ENCODE results near the gene FAM120C.

The FAM120C gene

GRCh38 chrX:54182864-54183613, at the start of gene FAM120C:
TSS of gene FAM120C (minus strand) at chrX:54183254. CDS start at chrX:54183198, 56 bp downstream.
- no CpG with 5 or more reads among the region's 70 CpGs for WGBS (ENCODE audit: insufficient coverage, insufficient read length)

GRCh38 chrX:54230435-54231148, 47.5 kb upstream of the FAM120C start:
- no peaks in the 10 kb centered on the region for H3K4me1 ChIP-seq (ENCODE audit: control insufficient read depth, insufficient read depth, low read length)
- WGBS (ENCODE audit: insufficient coverage, insufficient read length), result no CpG with 5 or more reads among the region's 4 CpGs
- H3K4me3 ChIP-seq (ENCODE audit: low read length), result no peak overlapping the region
- DNase-seq (ENCODE audit: low read depth, low spot score), result no peak
- H3K36me3 ChIP-seq (ENCODE audit: control insufficient read depth, insufficient read depth, low read length), result no peaks in the 10 kb centered on the region
- no peaks in the 10 kb centered on the region for H3K27me3 ChIP-seq (ENCODE audit: control insufficient read depth, insufficient read depth, low read length)
- H3K27ac ChIP-seq (ENCODE audit: low read length), result no peak overlapping the region
- no peaks in the 10 kb centered on the region for H3K9me3 ChIP-seq (ENCODE audit: control insufficient read depth, insufficient read depth, low read length)

More at GRCh38 chrX:54182864-54183613, at the start of gene FAM120C:
- peak; percentile 16 for DNase-seq (ENCODE audit: low read depth, low spot score)
- H3K27ac ChIP-seq (ENCODE audit: low read length), result no peak within 1 kb of the TSS
- no peaks in the 10 kb centered on the region for H3K36me3 ChIP-seq (ENCODE audit: control insufficient read depth, insufficient read depth, low read length)
- H3K27me3 ChIP-seq (ENCODE audit: control insufficient read depth, insufficient read depth, low read length), result no peaks in the 10 kb centered on the region
- H3K9me3 ChIP-seq (ENCODE audit: control insufficient read depth, insufficient read depth, low read length), result no peaks in the 10 kb centered on the region
- no peaks in the 10 kb centered on the region for H3K4me1 ChIP-seq (ENCODE audit: control insufficient read depth, insufficient read depth, low read length)
- peak within 1 kb of the TSS; percentile 99 for H3K4me3 ChIP-seq (ENCODE audit: low read length)

- no peaks in the 10 kb centered on the region for H3K4me1 ChIP-seq (ENCODE audit: control insufficient read depth, insufficient read depth, low read length)
- DNase-seq (ENCODE audit: low read depth, low spot score), result no peak
- H3K9me3 ChIP-seq (ENCODE audit: control insufficient read depth, insufficient read depth, low read length), result no peaks in the 10 kb centered on the region
- no peak overlapping the region for H3K27ac ChIP-seq (ENCODE audit: low read length)
- no CpG with 5 or more reads among the region's 2 CpGs for WGBS (ENCODE audit: insufficient coverage, insufficient read length)
- no peaks in the 10 kb centered on the region for H3K27me3 ChIP-seq (ENCODE audit: control insufficient read depth, insufficient read depth, low read length)
- no peak overlapping the region for H3K4me3 ChIP-seq (ENCODE audit: low read length)
- no peaks in the 10 kb centered on the region for H3K36me3 ChIP-seq (ENCODE audit: control insufficient read depth, insufficient read depth, low read length)
Observed at GRCh38 chrX:54223581-54223980, 40.5 kb upstream of the FAM120C start.

GRCh38 chrX:54213603-54214002, 30.5 kb upstream of the FAM120C start:
- Histone ChIP-seq H3K27ac (ENCODE audit: low read length) (no peak overlapping the region), H3K4me1 (ENCODE audit: control insufficient read depth, insufficient read depth, low read length) (no peaks in the 10 kb centered on the region), H3K9me3 (ENCODE audit: control insufficient read depth, insufficient read depth, low read length) (no peaks in the 10 kb centered on the region), H3K27me3 (ENCODE audit: control insufficient read depth, insufficient read depth, low read length) (no peaks in the 10 kb centered on the region), H3K36me3 (ENCODE audit: control insufficient read depth, insufficient read depth, low read length) (no peaks in the 10 kb centered on the region), H3K4me3 (ENCODE audit: low read length) (no peak overlapping the region)
- DNase-seq (ENCODE audit: low read depth, low spot score), result no peak
- WGBS (ENCODE audit: insufficient coverage, insufficient read length), result 100% methylated on average over 2 of the region's 3 CpGs

GRCh38 chrX:54208531-54208930, 25.5 kb upstream of the FAM120C start:
- H3K4me3 ChIP-seq (ENCODE audit: low read length), result no peak overlapping the region
- H3K4me1 ChIP-seq (ENCODE audit: control insufficient read depth, insufficient read depth, low read length), result no peaks in the 10 kb centered on the region
- no peak overlapping the region for H3K27ac ChIP-seq (ENCODE audit: low read length)
- no peaks in the 10 kb centered on the region for H3K27me3 ChIP-seq (ENCODE audit: control insufficient read depth, insufficient read depth, low read length)
- no peaks in the 10 kb centered on the region for H3K9me3 ChIP-seq (ENCODE audit: control insufficient read depth, insufficient read depth, low read length)
- H3K36me3 ChIP-seq (ENCODE audit: control insufficient read depth, insufficient read depth, low read length), result no peaks in the 10 kb centered on the region
- WGBS (ENCODE audit: insufficient coverage, insufficient read length), result no CpG with 5 or more reads among the region's 3 CpGs
- no peak for DNase-seq (ENCODE audit: low read depth, low spot score)

- H3K27ac ChIP-seq (ENCODE audit: low read length), result no peak overlapping the region
- H3K4me1 ChIP-seq (ENCODE audit: control insufficient read depth, insufficient read depth, low read length), result no peaks in the 10 kb centered on the region
- no peaks in the 10 kb centered on the region for H3K36me3 ChIP-seq (ENCODE audit: control insufficient read depth, insufficient read depth, low read length)
- H3K9me3 ChIP-seq (ENCODE audit: control insufficient read depth, insufficient read depth, low read length), result no peaks in the 10 kb centered on the region
- H3K4me3 ChIP-seq (ENCODE audit: low read length), result no peak overlapping the region
- no peaks in the 10 kb centered on the region for H3K27me3 ChIP-seq (ENCODE audit: control insufficient read depth, insufficient read depth, low read length)
- no CpG with 5 or more reads among the region's 6 CpGs for WGBS (ENCODE audit: insufficient coverage, insufficient read length)
- no peak for DNase-seq (ENCODE audit: low read depth, low spot score)
Observed at GRCh38 chrX:54198262-54198661, 15.2 kb upstream of the FAM120C start.

- Histone ChIP-seq H3K36me3 (ENCODE audit: control insufficient read depth, insufficient read depth, low read length) (no peaks in the 10 kb centered on the region), H3K9me3 (ENCODE audit: control insufficient read depth, insufficient read depth, low read length) (no peaks in the 10 kb centered on the region), H3K4me1 (ENCODE audit: control insufficient read depth, insufficient read depth, low read length) (no peaks in the 10 kb centered on the region), H3K27me3 (ENCODE audit: control insufficient read depth, insufficient read depth, low read length) (no peaks in the 10 kb centered on the region), H3K4me3 (ENCODE audit: low read length) (no peak overlapping the region), H3K27ac (ENCODE audit: low read length) (no peak overlapping the region)
- no peak for DNase-seq (ENCODE audit: low read depth, low spot score)
Observed at GRCh38 chrX:54194982-54195588, 12.0 kb upstream of the FAM120C start.

- H3K4me1 ChIP-seq (ENCODE audit: control insufficient read depth, insufficient read depth, low read length), result no peaks in the 10 kb centered on the region
- H3K27me3 ChIP-seq (ENCODE audit: control insufficient read depth, insufficient read depth, low read length), result no peaks in the 10 kb centered on the region
- no CpG with 5 or more reads among the region's 4 CpGs for WGBS (ENCODE audit: insufficient coverage, insufficient read length)
- no peak overlapping the region for H3K27ac ChIP-seq (ENCODE audit: low read length)
- H3K36me3 ChIP-seq (ENCODE audit: control insufficient read depth, insufficient read depth, low read length), result no peaks in the 10 kb centered on the region
- no peak for DNase-seq (ENCODE audit: low read depth, low spot score)
- H3K9me3 ChIP-seq (ENCODE audit: control insufficient read depth, insufficient read depth, low read length), result no peaks in the 10 kb centered on the region
- no peak overlapping the region for H3K4me3 ChIP-seq (ENCODE audit: low read length)
Observed at GRCh38 chrX:54193085-54193821, 10.2 kb upstream of the FAM120C start.

- DNase-seq (ENCODE audit: low read depth, low spot score), result no peak
- no peaks in the 10 kb centered on the region for H3K27me3 ChIP-seq (ENCODE audit: control insufficient read depth, insufficient read depth, low read length)
- no peak overlapping the region for H3K4me3 ChIP-seq (ENCODE audit: low read length)
- H3K4me1 ChIP-seq (ENCODE audit: control insufficient read depth, insufficient read depth, low read length), result no peaks in the 10 kb centered on the region
- no CpG with 5 or more reads among the region's 2 CpGs for WGBS (ENCODE audit: insufficient coverage, insufficient read length)
- H3K27ac ChIP-seq (ENCODE audit: low read length), result no peak overlapping the region
- H3K9me3 ChIP-seq (ENCODE audit: control insufficient read depth, insufficient read depth, low read length), result no peaks in the 10 kb centered on the region
- no peaks in the 10 kb centered on the region for H3K36me3 ChIP-seq (ENCODE audit: control insufficient read depth, insufficient read depth, low read length)
Observed at GRCh38 chrX:54184474-54184873, 1.4 kb upstream of the FAM120C start.

GRCh38 chrX:54182194-54182863, 725 bp downstream of the FAM120C start:
- no peaks in the 10 kb centered on the region for H3K36me3 ChIP-seq (ENCODE audit: control insufficient read depth, insufficient read depth, low read length)
- no peaks in the 10 kb centered on the region for H3K27me3 ChIP-seq (ENCODE audit: control insufficient read depth, insufficient read depth, low read length)
- peak overlapping the region; percentile 99; the same call in 1 of the 2 replicates for H3K4me3 ChIP-seq (ENCODE audit: low read length)
- no peak for DNase-seq (ENCODE audit: low read depth, low spot score)
- H3K9me3 ChIP-seq (ENCODE audit: control insufficient read depth, insufficient read depth, low read length), result no peaks in the 10 kb centered on the region
- H3K27ac ChIP-seq (ENCODE audit: low read length), result no peak overlapping the region
- no peaks in the 10 kb centered on the region for H3K4me1 ChIP-seq (ENCODE audit: control insufficient read depth, insufficient read depth, low read length)
- WGBS (ENCODE audit: insufficient coverage, insufficient read length), result 100% methylated on average over 2 of the region's 36 CpGs

Measured in iPS DF 6.9 (cell line).